ENCODE measurements around the gene DELE1.

DELE1 gene

DNA sequence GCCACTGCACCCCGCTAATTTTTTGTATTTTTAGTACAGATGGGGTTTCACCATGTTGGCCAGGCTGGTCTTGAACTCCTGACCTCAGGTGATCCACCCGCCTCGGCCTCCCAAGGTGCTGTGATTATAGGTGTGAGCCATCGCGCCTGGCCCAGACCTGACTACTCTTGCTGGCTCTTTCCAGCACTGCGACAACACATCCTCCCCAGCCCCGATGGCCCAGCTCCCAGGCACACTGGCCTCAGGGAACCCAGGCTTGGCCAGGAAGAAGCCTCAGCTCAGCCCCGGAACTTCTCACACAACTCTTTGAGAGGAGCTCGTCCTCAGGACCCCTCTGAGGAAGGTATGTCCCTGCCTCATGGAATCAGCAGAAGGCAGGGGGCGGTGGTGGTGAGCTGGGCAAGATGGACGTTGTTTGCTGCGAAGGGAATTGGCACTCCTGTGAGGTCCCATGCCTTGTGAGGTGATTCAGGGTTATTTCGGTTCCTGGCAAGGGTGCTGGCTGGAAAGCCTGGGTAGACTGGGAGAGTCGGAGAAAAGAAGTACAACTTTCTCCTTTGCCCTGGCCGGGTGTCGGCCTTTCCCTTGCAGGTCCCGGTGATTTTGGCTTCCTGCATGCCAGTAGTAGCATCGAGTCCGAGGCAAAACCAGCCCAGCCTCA lies 5.9 kb downstream of the DELE1 start:
- no peak for DNase-seq

- DNase-seq, result no peak
Observed at GRCh38 chr5:141931694-141932093, 8.0 kb downstream of the DELE1 start.

GRCh38 chr5:141933151-141933550 lies 9.5 kb downstream of the DELE1 start:
- no peak for DNase-seq

GRCh38 chr5:141934099-141934844 lies 10.6 kb downstream of the DELE1 start:
- no peak for DNase-seq

- no peak for DNase-seq
Observed at GRCh38 chr5:141935538-141935937, 11.9 kb downstream of the DELE1 start.

GRCh38 chr5:141940695-141941271 lies 17.1 kb downstream of the DELE1 start:
- no peak for DNase-seq

GRCh38 chr5:141941307-141941706 lies 17.6 kb downstream of the DELE1 start:
- no peak for DNase-seq

DNA sequence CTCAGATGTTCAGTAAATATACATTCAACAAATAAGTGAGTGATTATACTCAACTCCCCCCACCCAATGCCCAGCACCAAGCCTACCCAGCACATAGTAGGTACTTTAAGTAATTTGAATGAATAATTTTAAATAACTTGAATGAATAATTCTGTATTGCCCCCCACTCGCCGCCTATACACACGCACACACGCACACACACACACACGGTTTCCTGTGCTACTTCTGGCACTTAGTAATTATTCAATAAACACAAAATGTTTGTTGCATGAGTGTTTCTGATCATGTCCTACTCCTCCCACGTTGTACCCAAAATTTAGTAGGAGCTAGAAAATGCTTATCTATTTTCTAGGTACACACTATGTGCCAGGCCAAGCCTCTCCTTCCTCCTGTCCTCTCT lies 18.1 kb downstream of the DELE1 start:
- DNase-seq, result no peak

- DNase-seq, result no peak
Observed at GRCh38 chr5:141942185-141942857, 18.6 kb downstream of the DELE1 start.

DNA sequence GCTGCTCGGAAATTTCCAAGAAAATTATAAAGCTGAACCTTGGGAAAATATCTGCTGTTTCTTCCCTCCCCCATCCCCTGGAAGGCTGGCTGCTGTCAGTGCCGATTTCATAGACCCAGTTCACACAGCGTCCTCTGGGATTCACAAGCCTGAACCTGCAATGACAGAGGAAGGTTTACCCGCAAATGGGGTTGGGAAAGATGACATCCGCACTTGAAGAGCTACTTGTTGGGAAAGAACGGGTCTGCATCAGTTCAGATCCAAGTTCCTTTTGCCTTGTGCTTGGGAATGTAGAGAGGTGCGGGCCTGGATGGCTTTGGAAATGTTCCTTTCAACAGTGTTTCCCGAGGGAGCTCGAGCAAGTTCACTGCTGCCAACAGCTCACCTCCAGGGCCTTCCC lies 20.4 kb downstream of the DELE1 start:
- no peak for DNase-seq

DNA sequence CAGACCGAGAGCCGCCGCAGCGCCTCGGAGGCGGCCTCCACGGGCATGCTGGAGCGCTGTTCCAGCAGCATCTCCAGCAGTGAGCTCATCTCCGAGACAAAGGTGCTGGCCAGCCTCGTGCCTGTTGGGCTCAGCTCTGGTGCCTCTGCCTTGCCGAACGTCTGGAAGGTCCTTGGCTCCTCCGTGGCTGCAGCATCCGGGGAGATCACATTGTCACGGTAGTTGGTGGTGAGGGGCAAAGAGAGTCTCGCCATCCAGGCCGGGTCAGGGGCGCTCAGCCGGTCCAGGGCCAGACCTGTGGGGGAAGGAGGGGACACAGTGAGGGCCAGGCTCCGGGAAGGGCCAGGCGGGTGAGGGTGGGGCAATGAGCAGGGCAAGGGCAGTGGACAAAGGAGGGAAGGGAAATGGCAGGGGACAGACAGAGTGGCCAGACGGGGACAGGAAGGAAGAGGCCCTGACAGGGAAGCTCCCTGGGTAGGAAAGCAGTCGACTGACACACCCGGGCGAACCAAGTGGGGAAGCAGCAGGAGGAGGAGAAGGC lies 21.9 kb downstream of the DELE1 start:
- no peak for DNase-seq

DNA sequence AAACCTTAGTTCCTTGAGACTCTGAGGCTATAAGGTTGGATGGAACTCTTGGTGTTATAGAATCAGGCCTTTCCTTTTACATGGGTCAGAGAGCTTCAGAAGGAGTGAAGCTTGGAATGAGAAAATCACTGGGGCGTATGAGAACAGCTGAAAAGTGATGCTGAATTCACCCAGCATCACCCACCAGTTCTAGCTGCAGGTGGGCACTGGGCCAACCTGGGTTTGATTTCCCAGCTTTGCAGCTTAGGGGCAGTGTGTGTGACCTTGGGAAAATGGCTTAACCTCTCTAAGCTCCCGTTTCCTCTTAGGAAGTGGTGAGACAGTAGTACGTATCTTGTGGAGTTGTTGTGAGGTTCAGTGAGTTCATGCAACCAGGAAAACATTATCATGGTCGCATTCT lies 23.6 kb downstream of the DELE1 start:
- no peak for DNase-seq

- no peak for DNase-seq
Observed at GRCh38 chr5:141948812-141949211, 25.1 kb downstream of the DELE1 start.

GRCh38 chr5:141949511-141949910 lies 25.8 kb downstream of the DELE1 start:
- DNase-seq, result no peak

- DNase-seq, result no peak
Observed at GRCh38 chr5:141950207-141951005, 26.7 kb downstream of the DELE1 start.

DNA sequence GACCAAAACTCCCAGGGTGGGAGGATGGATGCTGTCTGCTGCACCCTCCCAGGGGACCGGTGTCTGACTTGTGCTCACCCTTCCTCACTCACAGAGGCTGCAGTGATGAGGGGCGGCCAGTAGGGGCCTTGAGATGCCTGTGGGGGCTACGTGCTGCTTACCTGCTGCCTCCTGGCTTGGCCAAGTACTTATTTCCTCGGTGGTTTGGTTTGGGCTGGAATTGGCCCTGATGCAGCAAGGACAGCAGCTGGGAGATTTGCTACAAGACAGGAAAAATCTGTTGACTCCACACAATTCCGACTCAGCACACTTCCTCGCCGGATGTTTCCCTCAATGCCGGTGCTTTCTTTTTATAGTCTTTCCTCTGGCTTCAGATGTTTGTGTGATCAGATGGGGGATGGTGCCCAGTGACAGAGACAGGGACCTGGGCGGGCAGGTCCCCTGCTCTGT lies 27.7 kb downstream of the DELE1 start:
- DNase-seq, result no peak

DNA sequence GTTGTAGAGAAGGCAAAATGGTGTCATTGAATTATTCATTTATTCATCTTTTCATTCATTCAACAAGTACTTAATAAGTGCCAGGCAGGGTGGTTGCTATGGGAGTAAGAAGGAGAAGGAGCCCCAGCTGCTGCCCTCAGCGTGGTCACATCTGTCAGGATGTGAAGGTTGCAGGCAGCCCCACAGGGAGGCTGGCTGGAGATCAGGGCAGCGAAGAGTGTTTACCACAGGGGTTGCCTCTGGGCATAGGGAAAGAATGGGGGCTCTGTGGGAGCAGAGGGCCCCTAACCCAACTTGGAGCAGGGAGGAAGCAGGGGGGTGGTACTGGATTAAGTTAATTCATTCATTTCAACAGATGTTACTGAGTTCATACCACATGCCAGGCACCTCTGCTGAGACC lies 28.3 kb downstream of the DELE1 start:
- no peak for DNase-seq

- DNase-seq, result no peak
Observed at GRCh38 chr5:141954194-141954593, 30.5 kb downstream of the DELE1 start.

DNA sequence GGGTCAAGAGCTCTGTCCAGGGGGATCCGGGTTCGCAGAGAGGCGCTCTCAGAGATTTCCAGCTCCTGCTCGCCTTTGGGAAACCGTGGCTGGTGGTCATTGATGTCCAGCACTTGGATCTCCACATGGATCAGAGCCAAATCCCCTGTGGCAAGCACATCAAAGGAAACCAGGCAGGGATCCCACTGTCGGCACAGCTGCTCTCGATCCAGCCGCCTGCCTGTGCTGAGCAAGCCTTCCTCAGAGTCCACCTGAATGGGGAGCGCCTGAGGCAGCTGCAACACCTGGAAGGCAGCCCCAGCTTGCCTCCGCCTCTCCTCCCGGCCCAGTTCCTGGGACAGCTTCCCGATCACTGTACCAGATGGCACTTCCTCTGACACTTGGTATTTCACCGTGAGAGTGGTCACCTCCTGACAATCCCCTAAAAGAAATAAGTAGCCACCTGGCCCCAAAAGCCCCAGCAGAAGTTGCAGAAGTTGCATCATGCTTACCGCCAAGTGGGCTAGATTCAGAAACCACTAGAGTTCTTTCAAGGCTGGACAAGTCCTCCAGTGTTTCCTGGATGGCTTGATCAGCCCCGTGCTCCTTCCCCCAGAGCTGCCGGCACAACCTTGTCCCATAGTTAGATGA lies 33.8 kb downstream of the DELE1 start:
- DNase-seq, result no peak

DNA sequence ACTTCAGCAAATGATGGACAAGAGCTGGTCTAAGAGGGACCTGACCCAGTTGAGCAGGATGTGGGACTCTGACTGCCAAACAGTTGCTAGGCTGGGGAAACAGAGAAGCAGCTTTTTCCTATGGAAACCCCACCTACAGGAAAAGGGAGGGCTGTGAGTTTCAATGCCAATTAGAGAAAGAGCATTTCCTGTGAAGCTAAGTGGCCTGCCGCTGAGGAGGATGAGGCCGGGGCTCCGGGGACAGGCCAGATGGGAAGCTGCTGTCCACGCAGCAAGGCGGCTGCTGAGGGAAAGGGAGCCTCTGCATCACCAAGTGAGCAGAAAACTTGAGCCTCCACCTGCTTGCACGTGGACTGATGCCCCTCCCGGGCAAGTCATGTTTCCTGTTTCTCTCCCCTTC lies 34.4 kb downstream of the DELE1 start, which contains the start of gene PCDH12:
PCDH12 (minus strand) TSS at position 90 of the 400 bp plus-strand sequence. CDS start 351 bp downstream, outside the sequence.
- no peak for DNase-seq

- DNase-seq, result no peak
Observed at GRCh38 chr5:141958546-141959172, 35.0 kb downstream of the DELE1 start.

Measured in activated CD4-positive, alpha-beta T cell treated with anti-CD3 and anti-CD28 coated beads for 1 hour (primary cell).